ENCODE data around the gene EMC6.

EMC6 gene

DNA sequence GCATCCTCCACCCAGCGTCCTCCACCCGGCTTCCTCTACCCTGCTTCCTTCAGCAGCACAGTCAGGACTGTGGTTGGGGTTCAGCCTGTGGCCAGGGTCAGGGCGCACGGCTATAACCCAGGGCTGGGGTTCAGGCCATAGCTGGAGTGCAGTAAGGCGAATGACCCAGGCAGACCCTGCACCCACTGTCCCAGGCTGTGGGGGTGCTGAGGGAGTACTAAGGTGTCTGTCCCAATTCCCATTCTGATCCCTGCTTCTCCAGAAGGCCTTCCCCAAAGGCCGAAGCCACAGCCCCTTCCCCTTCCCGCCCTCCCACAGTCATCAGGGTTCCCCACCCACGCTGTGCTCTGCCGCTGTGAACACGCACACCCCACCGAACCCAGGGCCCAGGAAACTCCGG is 12.4 kb downstream of the EMC6 start:
- Histone ChIP-seq H3K27me3 (ENCODE audit: insufficient read depth, low read depth) (no peaks in the 10 kb centered on the region), H3K36me3 (ENCODE audit: insufficient read depth) (no peaks in the 10 kb centered on the region), H2AFZ (ENCODE audit: low read depth) (no peak overlapping the region), H3K4me2 (no peak overlapping the region), H3K79me2 (ENCODE audit: insufficient read depth, low read depth) (no peaks in the 10 kb centered on the region), H3K9ac (no peak overlapping the region), H4K20me1 (ENCODE audit: insufficient read depth) (no peaks in the 10 kb centered on the region), H3K27ac (no peak overlapping the region), H3K4me3 (IDR thresholded peaks at IDR 0.05; ENCODE audit: insufficient read depth, low read depth, low read length) (no peak overlapping the region), H3K4me1 (ENCODE audit: low read depth, poor library complexity, severe bottlenecking) (peaks cover 4% of the 10 kb centered on the region)
- TF ChIP-seq CTCF (conservative IDR thresholded peaks at IDR 0.05; ENCODE audit: low read depth, low read length), result no peak

GRCh38 chr17:3681565-3681964 is 13.0 kb downstream of the EMC6 start:
- peaks cover 4% of the 10 kb centered on the region for H3K4me1 ChIP-seq (ENCODE audit: low read depth, poor library complexity, severe bottlenecking)
- H3K4me3 ChIP-seq (IDR thresholded peaks at IDR 0.05; ENCODE audit: insufficient read depth, low read depth, low read length), result no peak overlapping the region
- TF ChIP-seq CTCF (conservative IDR thresholded peaks at IDR 0.05; ENCODE audit: low read depth, low read length), result no peak
- no peaks in the 10 kb centered on the region for H3K36me3 ChIP-seq (ENCODE audit: insufficient read depth)
- H3K9ac ChIP-seq, result no peak overlapping the region
- no peaks in the 10 kb centered on the region for H4K20me1 ChIP-seq (ENCODE audit: insufficient read depth)
- H3K4me2 ChIP-seq, result no peak overlapping the region
- H3K27me3 ChIP-seq (ENCODE audit: insufficient read depth, low read depth), result no peaks in the 10 kb centered on the region
- no peak overlapping the region for H3K27ac ChIP-seq
- no peaks in the 10 kb centered on the region for H3K79me2 ChIP-seq (ENCODE audit: insufficient read depth, low read depth)
- no peak overlapping the region for H2AFZ ChIP-seq (ENCODE audit: low read depth)

GRCh38 chr17:3682033-3682432 is 13.4 kb downstream of the EMC6 start:
- H3K4me1 ChIP-seq (ENCODE audit: low read depth, poor library complexity, severe bottlenecking), result peaks cover 4% of the 10 kb centered on the region
- H4K20me1 ChIP-seq (ENCODE audit: insufficient read depth), result no peaks in the 10 kb centered on the region
- H3K36me3 ChIP-seq (ENCODE audit: insufficient read depth), result no peaks in the 10 kb centered on the region
- H3K27ac ChIP-seq, result no peak overlapping the region
- no peak overlapping the region for H2AFZ ChIP-seq (ENCODE audit: low read depth)
- H3K4me3 ChIP-seq (IDR thresholded peaks at IDR 0.05; ENCODE audit: insufficient read depth, low read depth, low read length), result no peak overlapping the region
- H3K79me2 ChIP-seq (ENCODE audit: insufficient read depth, low read depth), result no peaks in the 10 kb centered on the region
- no peak for TF ChIP-seq CTCF (conservative IDR thresholded peaks at IDR 0.05; ENCODE audit: low read depth, low read length)
- H3K9ac ChIP-seq, result no peak overlapping the region
- H3K27me3 ChIP-seq (ENCODE audit: insufficient read depth, low read depth), result no peaks in the 10 kb centered on the region
- no peak overlapping the region for H3K4me2 ChIP-seq

- H3K27ac ChIP-seq, result no peak overlapping the region
- H2AFZ ChIP-seq (ENCODE audit: low read depth), result no peak overlapping the region
- H3K4me1 ChIP-seq (ENCODE audit: low read depth, poor library complexity, severe bottlenecking), result peaks cover 4% of the 10 kb centered on the region
- peak; percentile 78 for TF ChIP-seq CTCF (conservative IDR thresholded peaks at IDR 0.05; ENCODE audit: low read depth, low read length)
- H3K27me3 ChIP-seq (ENCODE audit: insufficient read depth, low read depth), result no peaks in the 10 kb centered on the region
- no peak overlapping the region for H3K4me2 ChIP-seq
- no peak overlapping the region for H3K9ac ChIP-seq
- no peaks in the 10 kb centered on the region for H3K79me2 ChIP-seq (ENCODE audit: insufficient read depth, low read depth)
- no peak overlapping the region for H3K4me3 ChIP-seq (IDR thresholded peaks at IDR 0.05; ENCODE audit: insufficient read depth, low read depth, low read length)
- H3K36me3 ChIP-seq (ENCODE audit: insufficient read depth), result no peaks in the 10 kb centered on the region
- H4K20me1 ChIP-seq (ENCODE audit: insufficient read depth), result no peaks in the 10 kb centered on the region
These were observed 14.5 kb downstream of the EMC6 start for GRCh38 chr17:3683054-3683511.

All from KMS-11 (cell line).